ENCODE data around the gene MAP1B.

- no peak for TF ChIP-seq CTCF (IDR thresholded peaks at IDR 0.05 in 2 of 3, conservative IDR thresholded peaks at IDR 0.05 in 1 of 3; ENCODE audit: control insufficient read depth in 2 of 3, extremely low read depth in 1 of 3, insufficient read depth in 1 of 3, low read depth in 3 of 3, low read length in 3 of 3)
- no peak for TF ChIP-seq CBX3 (IDR thresholded peaks at IDR 0.05; ENCODE audit: borderline replicate concordance, low read depth)
- no peak for TF ChIP-seq EZH2 (IDR thresholded peaks at IDR 0.05; ENCODE audit: borderline replicate concordance, control insufficient read depth, low read depth, low read length)
- TF ChIP-seq NBN (IDR thresholded peaks at IDR 0.05) = no peak
- TF ChIP-seq TAF1 (IDR thresholded peaks at IDR 0.05; ENCODE audit: borderline replicate concordance, low read depth, low read length) = no peak
- TF ChIP-seq SMC3 (IDR thresholded peaks at IDR 0.05; ENCODE audit: borderline replicate concordance, low read length) = no peak
- no peak for TF ChIP-seq SREBF1 (IDR thresholded peaks at IDR 0.05; ENCODE audit: low read length)
- no peak for TF ChIP-seq NFYB (IDR thresholded peaks at IDR 0.05; ENCODE audit: insufficient read depth, low read depth, low read length)
- TF ChIP-seq SIN3A (IDR thresholded peaks at IDR 0.05; ENCODE audit: low read depth, low read length) = no peak
- no peak for TF ChIP-seq KAT2A (conservative IDR thresholded peaks at IDR 0.05; ENCODE audit: control insufficient read depth, low read depth, low read length)
- TF ChIP-seq ZNF622 (IDR thresholded peaks at IDR 0.05) = no peak
These were observed 19.5 kb downstream of the MAP1B start for GRCh38 chr5:72126796-72127195.

Measured in GM12878 (cell line).